CD4-positive, alpha-beta memory T cell (primary cell): ENCODE results near the gene PCDHGA9. TPM values are rescaled to one million over a fixed set of nuclear protein-coding genes. Genes with fewer than 3 reads are reported as not detected.

ENCODE experiments used
- CTCF ChIA-PET: fragments of 350-600 bp; sonication (Branson Sonifier 250); formaldehyde crosslinking; loops from one replicate; lab custom pipeline; 2021; ENCODE audit warnings: inconsistent platforms; ENCODE audit not compliant: partially characterized antibody; lab: Charles Lee
- POLR2A ChIA-PET: fragments of 350-600 bp; sonication (Branson Sonifier 250); formaldehyde crosslinking; loops from one replicate; lab custom pipeline; 2021; ENCODE audit not compliant: partially characterized antibody; lab: Charles Lee
- DNase-seq, 5 donors: peaks; one replicate each; pipeline versions ENCODE4 v3.0.0 to v3.0.0-alpha.2; 2020 to 2022; ENCODE audit warnings: mixed read lengths in 1 of 5
- H3K27ac ChIP-seq: one replicate; pipeline ENCODE4 v1.7.0; 2013; ENCODE audit warnings: low read depth, low read length
- H3K27me3 ChIP-seq: 2 replicates; pipeline ENCODE4 v1.7.0; 2013; ENCODE audit warnings: mild to moderate bottlenecking, low read length, moderate library complexity; ENCODE audit not compliant: insufficient read depth
- H3K36me3 ChIP-seq: 2 replicates; pipeline ENCODE4 v1.7.0; 2013; ENCODE audit warnings: mild to moderate bottlenecking, low read length, moderate library complexity; ENCODE audit not compliant: insufficient read depth
- H3K4me1 ChIP-seq: 2 replicates; pipeline ENCODE4 v1.7.0; 2013; ENCODE audit warnings: mild to moderate bottlenecking, low read length, moderate library complexity; ENCODE audit not compliant: insufficient read depth
- H3K4me3 ChIP-seq, 2 donors: one replicate each; pipeline ENCODE4 v1.7.0; 2013; ENCODE audit warnings: low read length in 2 of 2, mild to moderate bottlenecking in 1 of 2
- H3K9me3 ChIP-seq, 2 donors: one replicate each; pipeline ENCODE4 v1.7.0; 2013; ENCODE audit warnings: low read length in 2 of 2, control low read depth in 1 of 2; ENCODE audit not compliant: control insufficient read depth in 1 of 2
- H3K27ac Mint-ChIP-seq, 7 donors: one replicate each; pipeline ENCODE4 v1.8.0; 2020 to 2021; ENCODE audit warnings: mixed read lengths in 7 of 7, mild to moderate bottlenecking in 6 of 7, inconsistent platforms in 3 of 7, moderate library complexity in 3 of 7
- H3K27me3 Mint-ChIP-seq, 2 donors: one replicate each; pipeline ENCODE4 v1.8.0; 2020 to 2021; ENCODE audit warnings: mixed read lengths in 2 of 2
- H3K36me3 Mint-ChIP-seq, 2 donors: one replicate each; pipeline ENCODE4 v1.8.0; 2020 to 2021; ENCODE audit warnings: mixed read lengths in 2 of 2, inconsistent platforms in 1 of 2, mild to moderate bottlenecking in 1 of 2
- H3K4me1 Mint-ChIP-seq, 4 donors: one replicate each; pipeline ENCODE4 v1.8.0; 2020 to 2021; ENCODE audit warnings: mixed read lengths in 4 of 4, mild to moderate bottlenecking in 1 of 4
- H3K4me3 Mint-ChIP-seq, 8 donors: one replicate each; pipeline ENCODE4 v1.8.0; 2020 to 2021; ENCODE audit warnings: mixed read lengths in 8 of 8, mild to moderate bottlenecking in 7 of 8, moderate library complexity in 6 of 8, inconsistent platforms in 3 of 8
- H3K9me3 Mint-ChIP-seq, 8 donors: one replicate each; pipeline ENCODE4 v1.8.0; 2020 to 2021; ENCODE audit warnings: mixed read lengths in 8 of 8, mild to moderate bottlenecking in 5 of 8, inconsistent platforms in 3 of 8, moderate library complexity in 1 of 8
- intact Hi-C: fragments of 100-400 bp; cut with micrococcal nuclease; formaldehyde crosslinking; loops from one replicate; pipeline ENCODE4 v1.15.1; 2023
- polyA plus RNA-seq, 2 donors: library from polyadenylated mRNA; unstranded; fragments of 300-500 nt; fragmentation: Illumina TruSeq; gene quantifications; one replicate each; pipeline ENCODE4 v1.2.3, GENCODE V29; 2021
- total RNA-seq, 2 experiments: library from RNA; stranded (reverse); gene quantifications; one replicate each; pipeline ENCODE4 v1.2.3, GENCODE V29; 2021

The PCDHGA9 gene
- total and polyA plus RNA-seq, 4 experiments from 2014 or later: 0.09 to 0.25 (median 0.17) TPM; not detected in 1

GRCh38 chr5:141360685-141361084 is 41.9 kb upstream of the PCDHGA9 start:
- peak overlapping the region in 4 of 7 donors; percentile 8 to 53 (median 28) for H3K27ac Mint-ChIP-seq
- peaks cover 0 to 4% of the 10 kb centered on the region in 2 donors for H3K9me3 ChIP-seq
- intact Hi-C loops: no loop called here

GRCh38 chr5:141362719-141363118 is 39.9 kb upstream of the PCDHGA9 start:
- H3K4me1 Mint-ChIP-seq: peaks cover 0 to 5% (median 2%) of the 10 kb centered on the region in 4 donors
- H3K27ac Mint-ChIP-seq: peak overlapping the region in 1 of 7 donors; percentile 75
- peaks cover 51 to 57% of the 10 kb centered on the region in 2 donors for H3K27me3 Mint-ChIP-seq
- Histone ChIP-seq H3K9me3 (peaks cover 0 to 4% of the 10 kb centered on the region in 2 donors), H3K27ac (no peak overlapping the region), H3K4me1 (no peaks in the 10 kb centered on the region), H3K4me3 (no peak overlapping the region), H3K27me3 (peaks cover 14% of the 10 kb centered on the region), H3K36me3 (no peaks in the 10 kb centered on the region)
- peaks cover 9 to 14% of the 10 kb centered on the region in 2 donors for H3K36me3 Mint-ChIP-seq
- peaks cover 5 to 77% (median 67%) of the 10 kb centered on the region in 8 donors for H3K9me3 Mint-ChIP-seq
- intact Hi-C loops: no loop called here
- POLR2A ChIA-PET: no interaction called here
- CTCF ChIA-PET: no interaction called here
- DNase-seq: no peak
- peak overlapping the region in 2 of 8 donors; percentile 40 to 42 for H3K4me3 Mint-ChIP-seq

More at GRCh38 chr5:141360685-141361084, 41.9 kb upstream of the PCDHGA9 start:
- Mint-ChIP-seq H3K36me3 (peaks cover 9 to 12% of the 10 kb centered on the region in 2 donors), H3K27me3 (peaks cover 57% of the 10 kb centered on the region in 2 donors), H3K4me1 (peaks cover 0 to 5% (median 2%) of the 10 kb centered on the region in 4 donors), H3K4me3 (peak overlapping the region in 1 of 8 donors; percentile 15), H3K9me3 (peaks cover 5 to 77% (median 68%) of the 10 kb centered on the region in 8 donors)
- CTCF ChIA-PET: no interaction called here
- DNase-seq: no peak
- Histone ChIP-seq H3K27me3 (peaks cover 12% of the 10 kb centered on the region), H3K27ac (no peak overlapping the region), H3K36me3 (no peaks in the 10 kb centered on the region), H3K4me3 (no peak overlapping the region), H3K4me1 (no peaks in the 10 kb centered on the region)
- POLR2A ChIA-PET: no interaction called here

- H3K4me3 ChIP-seq: no peak within 1 kb of the TSS
- H3K27me3 ChIP-seq: peaks cover 13% of the 10 kb centered on the region
- Mint-ChIP-seq H3K27me3 (peaks cover 43 to 55% of the 10 kb centered on the region in 2 donors), H3K4me1 (peaks cover 0 to 5% (median 2%) of the 10 kb centered on the region in 4 donors), H3K36me3 (peaks cover 9 to 14% of the 10 kb centered on the region in 2 donors), H3K27ac (peak within 1 kb of the TSS in 1 of 7 donors; percentile 51), H3K4me3 (no peak within 1 kb of the TSS), H3K9me3 (peaks cover 5 to 72% (median 67%) of the 10 kb centered on the region in 8 donors)
- no peaks in the 10 kb centered on the region for H3K36me3 ChIP-seq
- no peaks in the 10 kb centered on the region for H3K4me1 ChIP-seq
- CTCF ChIA-PET: no interaction called here
- H3K27ac ChIP-seq: no peak within 1 kb of the TSS
- DNase-seq: no peak
- intact Hi-C loops: no loop called here
- H3K9me3 ChIP-seq: peaks cover 0 to 4% of the 10 kb centered on the region in 2 donors
- POLR2A ChIA-PET: no interaction called here
These were observed 38.5 kb upstream of the PCDHGA9 start, which contains the start of gene PCDHGA5 for GRCh38 chr5:141363952-141364660. PCDHGA5 (plus strand) TSS chr5:141364162; CDS start chr5:141364331, 169 bp downstream.

GRCh38 chr5:141366016-141366896 is 36.3 kb upstream of the PCDHGA9 start:
- Mint-ChIP-seq H3K27me3 (peaks cover 47 to 53% of the 10 kb centered on the region in 2 donors), H3K4me3 (no peak overlapping the region), H3K27ac (peak overlapping the region in 1 of 7 donors; percentile 46), H3K36me3 (peaks cover 5 to 9% of the 10 kb centered on the region in 2 donors), H3K9me3 (peaks cover 5 to 73% (median 56%) of the 10 kb centered on the region in 8 donors), H3K4me1 (peaks cover 2 to 11% (median 6%) of the 10 kb centered on the region in 4 donors)
- intact Hi-C loops: no loop called here
- DNase-seq: no peak
- H3K36me3 ChIP-seq: no peaks in the 10 kb centered on the region
- H3K27me3 ChIP-seq: peaks cover 13% of the 10 kb centered on the region
- H3K9me3 ChIP-seq: peaks cover 0 to 2% of the 10 kb centered on the region in 2 donors
- ChIA-PET POLR2A (no interaction called here), CTCF (no interaction called here)
- peaks cover 6% of the 10 kb centered on the region for H3K4me1 ChIP-seq
- H3K27ac ChIP-seq: no peak overlapping the region
- H3K4me3 ChIP-seq: no peak overlapping the region

DNA sequence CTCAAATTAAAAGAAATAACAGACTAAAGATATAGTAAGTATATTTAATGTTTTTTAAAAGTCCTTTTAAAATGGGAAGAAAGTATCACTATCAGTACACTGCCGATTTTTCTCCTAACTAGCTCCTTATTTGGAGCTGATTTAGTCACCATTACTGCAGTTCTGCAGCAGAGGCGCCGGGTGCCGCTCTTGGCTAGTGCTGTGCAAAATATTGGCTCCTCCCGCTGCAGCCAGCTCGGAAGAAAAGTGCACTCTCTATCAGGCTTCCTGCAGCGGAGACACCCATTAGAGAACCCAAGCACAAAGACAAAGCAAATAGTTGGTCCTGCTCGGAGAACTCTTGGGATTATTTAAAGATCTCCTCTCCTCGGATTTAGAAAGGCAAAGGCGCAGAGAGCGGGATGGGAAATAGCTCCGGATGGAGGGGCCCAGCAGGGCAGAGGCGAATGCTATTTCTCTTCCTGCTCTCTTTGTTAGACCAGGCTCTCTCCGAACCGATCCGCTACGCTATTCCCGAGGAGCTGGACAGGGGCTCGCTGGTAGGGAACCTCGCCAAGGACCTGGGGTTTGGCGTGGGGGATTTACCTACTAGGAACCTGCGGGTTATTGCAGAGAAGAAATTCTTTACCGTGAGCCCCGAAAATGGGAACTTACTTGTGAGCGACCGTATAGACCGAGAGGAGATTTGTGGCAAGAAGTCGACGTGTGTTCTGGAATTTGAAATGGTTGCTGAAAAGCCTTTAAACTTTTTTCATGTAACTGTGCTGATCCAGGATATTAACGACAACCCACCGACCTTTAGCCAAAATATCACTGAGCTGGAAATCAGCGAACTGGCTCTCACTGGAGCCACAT is 32.4 kb upstream of the PCDHGA9 start, which contains the start of gene PCDHGB3:
Gene PCDHGB3 (plus strand): TSS at position 249 of the 855 bp plus-strand sequence. CDS start 153 bp downstream, at position 402.
- Mint-ChIP-seq H3K27me3 (peaks cover 43 to 46% of the 10 kb centered on the region in 2 donors), H3K36me3 (peaks cover 7 to 8% of the 10 kb centered on the region in 2 donors), H3K4me1 (peaks cover 4 to 11% (median 8%) of the 10 kb centered on the region in 4 donors), H3K9me3 (peaks cover 2 to 76% (median 53%) of the 10 kb centered on the region in 8 donors), H3K27ac (peak within 1 kb of the TSS in 1 of 7 donors; percentile 68), H3K4me3 (peak within 1 kb of the TSS; percentile 69 to 89 (median 83))
- Histone ChIP-seq H3K36me3 (no peaks in the 10 kb centered on the region), H3K4me1 (peaks cover 6% of the 10 kb centered on the region), H3K27ac (no peak within 1 kb of the TSS), H3K9me3 (no peaks in the 10 kb centered on the region), H3K4me3 (peak within 1 kb of the TSS in 1 of 2 donors; percentile 15), H3K27me3 (peaks cover 20% of the 10 kb centered on the region)
- POLR2A ChIA-PET: interaction anchor here (0.7 to 0.9 kb wide), 2 partner anchors 50 to 194 kb away, joined by 3 to 4 read pairs; partner anchors contain the start of gene TAF7
- CTCF ChIA-PET: interaction anchor here (1.1 to 2.5 kb wide), 9 partner anchors 10 to 197 kb away, joined by 3 to 17 read pairs (median 7); partner anchors contain the start of gene PCDHGB4
- intact Hi-C loops: loop anchor here (1.0 kb wide), 2 partner anchors 142 to 194 kb away; no protein-coding TSS in a partner anchor
- peak in 4 of 5 donors; percentile 30 to 49 (median 37) for DNase-seq
